GM18519 (cell line): ENCODE results near the gene GALNT10.

ENCODE experiments used
- ATAC-seq: cut with Tn5 transposase; IDR thresholded peaks from one replicate; pipeline ENCODE4 v1.9.1; 2021; ENCODE audit warnings: mild to moderate bottlenecking, moderate library complexity; ENCODE audit not compliant: unreplicated experiment, low FRiP score

GALNT10 gene

GRCh38 chr5:154313360-154314017 lies 123.0 kb downstream of the GALNT10 start:
- ATAC-seq, result no peak

DNA sequence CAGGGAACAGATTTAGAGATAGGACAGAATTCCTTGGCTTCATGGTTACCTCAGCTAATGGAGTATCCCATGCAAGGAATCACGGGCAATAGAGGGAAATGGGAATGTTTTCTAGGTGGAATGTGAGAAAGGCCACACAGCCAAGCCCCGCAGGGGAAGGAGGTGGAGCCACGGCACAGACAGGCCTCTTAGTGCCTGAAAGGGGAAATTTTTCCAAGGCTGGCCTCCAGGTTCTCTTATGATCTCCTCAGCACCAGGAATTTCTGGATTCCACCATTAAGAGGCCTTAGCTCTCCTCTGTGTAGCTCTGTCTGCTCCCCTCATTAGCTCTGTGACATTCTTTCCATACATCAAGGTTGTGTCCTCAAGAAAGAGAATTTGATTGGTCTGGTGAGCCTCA lies 124.7 kb downstream of the GALNT10 start:
- no peak for ATAC-seq

- no peak for ATAC-seq
These were observed 125.2 kb downstream of the GALNT10 start for GRCh38 chr5:154315756-154316155.

- no peak for ATAC-seq
These were observed 125.8 kb downstream of the GALNT10 start for GRCh38 chr5:154316223-154316935.

- no peak for ATAC-seq
These were observed 127.4 kb downstream of the GALNT10 start for GRCh38 chr5:154317916-154318315.

DNA sequence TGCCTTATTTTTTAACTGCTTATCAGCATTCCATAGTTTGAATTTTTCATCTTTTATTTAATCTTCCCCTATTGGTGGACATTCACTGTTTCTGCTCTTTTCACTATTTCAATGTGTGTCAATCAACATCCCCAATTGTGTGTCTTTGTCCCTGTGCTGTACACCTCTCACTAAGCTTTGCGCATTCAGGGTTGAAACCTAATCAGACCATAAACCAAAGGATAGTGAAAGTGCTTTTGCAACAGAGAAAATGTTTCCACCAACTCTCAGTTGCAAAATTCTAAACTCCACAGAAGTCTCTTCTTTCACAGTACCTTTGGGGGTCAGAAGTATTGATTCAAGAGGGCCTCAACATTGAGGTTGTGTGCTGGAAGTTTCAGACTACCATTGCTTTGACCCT lies 128.2 kb downstream of the GALNT10 start:
- ATAC-seq, result no peak

GRCh38 chr5:154319736-154320135 lies 129.2 kb downstream of the GALNT10 start:
- ATAC-seq, result no peak

- ATAC-seq, result no peak
These were observed 129.9 kb downstream of the GALNT10 start for GRCh38 chr5:154320224-154321089.

DNA sequence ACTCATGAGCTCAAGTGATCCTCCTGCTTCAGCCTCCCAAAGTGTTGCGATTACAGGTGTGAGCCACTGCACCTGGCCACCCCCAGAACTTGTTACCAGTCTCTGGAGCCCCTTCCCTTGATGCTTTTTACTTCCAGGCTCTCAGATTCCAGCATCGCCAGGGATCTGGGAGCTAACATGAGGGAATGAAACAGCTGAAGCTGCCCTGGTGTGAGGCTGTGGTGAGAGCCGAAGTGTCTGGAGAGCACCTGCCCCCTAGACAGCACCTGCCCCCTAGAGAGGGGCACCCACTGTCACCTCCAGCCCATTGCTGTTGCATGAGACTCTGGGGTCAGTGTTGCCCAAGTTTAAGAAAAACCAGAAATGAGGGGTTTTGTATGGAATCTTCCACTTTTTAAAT lies 131.0 kb downstream of the GALNT10 start:
- no peak for ATAC-seq

GRCh38 chr5:154324033-154324432 lies 133.5 kb downstream of the GALNT10 start:
- ATAC-seq, result no peak

GRCh38 chr5:154325566-154325965 lies 135.0 kb downstream of the GALNT10 start:
- no peak for ATAC-seq

GRCh38 chr5:154329062-154329461 lies 138.5 kb downstream of the GALNT10 start:
- ATAC-seq, result no peak

DNA sequence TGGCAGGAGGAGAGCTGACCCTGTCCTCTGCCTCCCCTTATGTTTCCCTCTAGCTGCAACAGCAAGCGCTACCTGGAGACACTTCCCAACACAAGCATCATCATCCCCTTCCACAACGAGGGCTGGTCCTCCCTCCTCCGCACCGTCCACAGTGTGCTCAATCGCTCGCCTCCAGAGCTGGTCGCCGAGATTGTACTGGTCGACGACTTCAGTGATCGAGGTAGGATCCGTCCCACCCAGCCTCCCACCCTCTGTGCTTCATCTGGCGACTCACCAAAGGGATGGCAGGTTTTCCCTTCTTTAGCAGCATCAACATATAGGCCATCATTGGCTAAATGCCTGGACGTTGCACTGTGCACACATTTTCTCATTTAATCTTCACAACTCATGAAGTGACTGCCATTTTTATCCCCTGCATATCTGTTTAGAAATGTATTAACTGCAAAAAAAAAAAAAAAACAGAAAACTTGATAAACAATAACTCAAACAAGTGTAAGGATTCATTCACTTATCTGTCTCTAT lies 139.0 kb downstream of the GALNT10 start:
- no peak for ATAC-seq

DNA sequence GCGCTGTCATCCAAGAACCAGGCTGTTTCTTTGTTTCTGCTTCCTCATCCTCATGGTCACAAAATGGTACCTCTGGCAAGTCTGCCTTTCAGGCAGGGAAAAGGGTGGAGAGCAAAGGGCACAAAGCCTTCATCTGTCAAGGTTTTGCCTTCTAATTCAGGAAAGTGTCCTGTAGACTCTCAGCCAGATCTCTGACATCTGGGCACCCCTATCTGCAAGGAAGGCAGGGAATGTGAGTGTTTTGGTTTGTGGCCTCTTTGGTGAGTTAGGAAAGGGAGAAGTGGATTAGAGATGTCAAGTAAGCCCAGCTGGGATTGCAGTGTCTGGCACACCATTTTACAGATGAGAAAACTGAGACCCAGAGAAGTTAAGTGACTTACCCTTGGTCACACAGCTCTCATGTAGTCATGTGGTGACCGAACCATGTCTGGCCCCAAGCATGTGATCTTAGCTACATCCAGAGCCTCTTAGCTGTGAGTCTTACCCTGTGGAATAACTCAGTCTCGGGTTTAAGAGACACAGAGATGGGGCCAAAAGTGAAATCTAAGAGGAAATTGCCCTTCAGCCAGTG lies 139.6 kb downstream of the GALNT10 start:
- no peak for ATAC-seq

DNA sequence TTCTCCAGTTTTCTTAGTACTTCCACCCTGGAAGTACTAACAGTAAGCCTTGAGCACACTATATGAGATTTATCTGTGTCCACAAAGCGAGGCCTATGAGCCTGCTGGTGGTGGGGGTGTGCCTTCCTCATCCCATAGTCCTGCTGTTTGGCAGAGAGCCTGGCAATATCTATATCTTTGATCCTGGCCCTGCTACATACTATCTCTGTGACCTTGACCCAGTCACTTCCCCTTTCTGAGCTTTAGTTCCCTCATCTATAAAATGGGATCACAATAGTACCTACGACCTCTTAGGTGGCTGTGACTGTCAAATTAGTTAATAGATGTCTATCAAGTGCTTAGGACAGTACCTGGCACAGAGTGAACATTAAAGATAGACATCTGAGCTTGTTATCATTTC lies 140.7 kb downstream of the GALNT10 start:
- ATAC-seq, result no peak

DNA sequence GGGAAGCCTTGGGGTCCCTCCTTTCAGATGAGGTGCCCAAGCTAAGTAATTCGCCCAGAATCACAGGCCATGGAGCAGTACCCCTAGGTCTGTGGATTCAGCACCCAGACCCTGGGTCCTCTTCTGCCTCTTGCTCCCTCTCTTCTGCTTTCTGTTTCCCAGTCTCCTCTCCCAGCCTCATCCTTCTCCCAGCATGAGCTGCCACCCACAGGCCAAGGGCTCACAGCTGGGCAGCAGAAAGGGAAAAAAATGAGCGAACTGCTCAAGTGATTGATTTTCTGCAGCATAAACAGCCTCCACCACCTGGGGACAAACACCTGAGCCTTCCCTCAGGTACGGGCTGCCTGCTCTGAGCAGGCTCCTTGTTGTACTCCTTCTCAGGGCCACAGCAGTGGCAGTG lies 141.4 kb downstream of the GALNT10 start:
- ATAC-seq, result no peak

DNA sequence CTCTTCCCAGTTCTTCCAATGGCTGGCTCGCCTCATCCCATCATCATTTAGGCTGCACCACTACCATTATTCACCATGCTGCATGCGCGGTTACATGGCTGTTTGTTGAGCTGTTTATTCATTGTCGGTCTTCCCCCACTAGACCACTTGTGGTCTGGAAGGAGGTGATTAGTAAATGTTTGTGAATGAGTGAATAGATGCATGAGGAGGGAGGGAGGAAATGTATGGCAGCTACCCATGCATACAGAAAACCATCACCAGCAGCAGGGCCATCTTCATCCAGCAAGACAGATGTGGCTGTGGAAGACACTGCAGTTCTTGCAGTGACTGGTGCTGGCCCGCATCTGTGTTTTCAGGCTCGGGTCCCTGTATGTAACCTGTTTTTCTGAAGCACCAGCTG lies 141.9 kb downstream of the GALNT10 start:
- no peak for ATAC-seq

- ATAC-seq, result no peak
These were observed 142.5 kb downstream of the GALNT10 start for GRCh38 chr5:154333016-154333415.

DNA sequence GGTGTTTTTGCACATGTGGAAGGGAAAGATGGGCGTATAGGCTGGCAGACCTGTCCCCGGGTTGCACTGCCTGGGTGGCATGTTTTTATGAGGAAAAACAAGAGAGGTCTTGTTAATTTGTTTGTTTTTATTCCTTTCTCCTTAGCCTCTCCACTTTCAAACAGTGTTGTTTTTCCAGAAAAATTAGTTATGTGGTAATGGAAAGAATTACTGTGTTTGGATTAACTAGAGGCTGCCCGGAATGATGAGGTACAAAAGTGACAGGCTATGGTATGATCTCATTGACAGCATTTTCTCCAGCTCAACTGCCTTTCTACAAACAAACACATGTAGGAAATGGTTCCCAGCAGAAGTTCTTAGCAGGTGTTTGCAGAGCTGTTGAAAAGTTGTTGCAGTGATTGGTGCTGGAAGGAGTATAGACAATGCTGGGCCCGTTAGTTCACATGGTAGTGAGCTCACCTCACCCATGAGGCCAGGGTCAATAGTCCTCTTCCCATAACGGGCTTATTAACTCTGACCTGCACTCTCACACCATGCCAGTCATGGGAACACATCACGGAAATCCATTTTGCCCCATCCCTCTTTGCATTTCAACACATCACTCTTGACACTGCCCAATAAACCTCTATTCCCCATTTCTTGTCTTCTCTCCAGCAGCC lies 144.0 kb downstream of the GALNT10 start:
- ATAC-seq, result no peak

DNA sequence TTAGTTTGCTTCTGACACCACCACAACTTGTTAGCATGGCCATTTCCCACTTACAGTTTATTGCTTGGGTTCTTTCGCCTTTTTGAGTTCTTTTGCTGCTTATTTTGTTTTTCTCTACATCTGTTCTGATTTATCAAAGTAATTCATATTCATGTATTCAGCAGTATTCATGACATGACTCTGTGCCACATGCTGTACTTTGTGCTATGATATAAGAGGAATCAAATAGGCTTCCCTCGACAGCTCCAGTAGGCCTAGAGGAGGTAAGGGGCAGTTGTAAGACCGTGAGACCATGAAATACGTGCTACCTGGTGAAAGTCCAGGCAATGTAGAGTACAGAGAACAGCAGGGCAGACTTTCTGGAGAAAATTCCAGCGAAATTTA lies 144.5 kb downstream of the GALNT10 start:
- no peak for ATAC-seq
